ENCODE data around the gene ANKRD28.

The ANKRD28 gene

DNA sequence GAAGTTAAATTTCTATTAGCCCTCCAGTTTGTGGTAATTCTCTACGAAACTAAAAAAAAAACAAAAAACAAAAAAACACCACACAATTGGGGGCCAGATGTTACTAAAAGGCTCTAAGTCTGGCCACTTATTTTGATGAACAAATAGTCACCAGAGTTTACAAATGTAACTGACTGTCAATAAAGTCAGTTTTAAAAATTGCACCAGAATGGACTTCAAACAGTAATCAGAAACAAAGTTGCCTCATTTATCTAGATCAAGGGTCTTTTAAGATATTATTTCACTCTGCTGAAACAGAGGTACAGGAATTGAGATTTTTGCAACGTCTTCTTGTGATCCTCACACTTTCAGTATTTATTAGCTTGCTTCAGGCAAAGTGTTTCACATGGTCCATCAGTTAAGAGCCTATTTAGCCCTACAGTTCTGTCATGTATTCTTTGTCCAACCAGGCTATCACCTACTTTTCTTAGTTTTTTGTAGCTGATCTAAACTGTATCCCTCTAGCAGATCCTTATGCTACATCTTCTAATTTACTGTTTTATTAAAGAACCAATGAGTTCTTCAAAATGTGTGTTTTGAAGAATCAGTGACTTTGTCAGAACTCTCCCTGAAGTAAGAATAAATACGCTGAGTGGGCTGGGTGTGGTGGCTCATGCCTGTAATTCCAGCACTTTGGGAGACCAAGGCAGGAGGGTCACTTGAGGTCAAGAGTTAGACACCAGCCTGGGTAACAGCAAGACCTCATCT, 74.7 kb downstream of the ANKRD28 start:
- DNase-seq: no peak

DNA sequence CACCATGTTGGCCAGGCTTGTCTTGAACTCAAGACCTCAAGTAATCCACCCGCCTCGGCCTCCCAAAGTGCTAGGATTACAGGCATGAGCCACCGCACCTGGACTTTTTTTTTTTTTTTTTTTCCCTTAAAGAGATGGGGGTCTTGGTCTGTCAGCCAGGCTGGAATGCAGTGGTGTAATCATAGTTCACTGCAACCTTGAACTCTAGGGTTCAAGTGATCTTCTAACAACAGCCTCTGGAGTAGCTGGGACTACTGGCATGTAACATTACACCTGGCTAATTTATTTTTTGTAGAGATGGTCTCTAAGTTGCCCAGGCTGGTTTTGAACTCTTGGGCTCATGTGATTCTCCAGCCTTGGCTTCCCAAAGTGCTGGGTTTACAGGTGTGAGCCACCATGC, 81.6 kb downstream of the ANKRD28 start:
- DNase-seq: no peak

- DNase-seq: no peak
Measured at GRCh38 chr3:15714448-15714847, 83.3 kb downstream of the ANKRD28 start.

- DNase-seq: no peak
Measured at GRCh38 chr3:15713364-15713763, 84.4 kb downstream of the ANKRD28 start.

DNA sequence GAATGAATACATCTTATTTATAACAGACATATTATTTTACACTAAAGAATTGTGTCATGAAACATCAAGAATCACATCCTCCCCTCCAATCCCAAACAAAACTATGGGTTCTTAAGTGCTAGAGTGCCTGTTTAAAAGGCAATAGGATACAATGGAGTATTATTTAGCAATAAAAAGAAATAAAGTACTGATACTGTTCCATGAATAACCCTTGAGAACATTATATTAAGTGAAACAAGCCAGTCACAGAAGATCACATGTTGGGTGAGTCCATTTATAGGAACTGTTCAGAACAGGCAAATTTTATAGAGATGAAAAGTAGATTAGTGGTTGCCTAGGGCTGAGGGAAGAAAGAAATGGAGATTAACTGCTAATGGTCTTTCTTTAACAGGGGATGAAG, 86.5 kb downstream of the ANKRD28 start:
- no peak for DNase-seq

GRCh38 chr3:15708882-15709677, 88.7 kb downstream of the ANKRD28 start:
- no peak for DNase-seq

GRCh38 chr3:15707779-15708178, 90.0 kb downstream of the ANKRD28 start:
- DNase-seq: no peak

- DNase-seq: no peak
Measured at GRCh38 chr3:15703346-15703745, 94.4 kb downstream of the ANKRD28 start.

DNA sequence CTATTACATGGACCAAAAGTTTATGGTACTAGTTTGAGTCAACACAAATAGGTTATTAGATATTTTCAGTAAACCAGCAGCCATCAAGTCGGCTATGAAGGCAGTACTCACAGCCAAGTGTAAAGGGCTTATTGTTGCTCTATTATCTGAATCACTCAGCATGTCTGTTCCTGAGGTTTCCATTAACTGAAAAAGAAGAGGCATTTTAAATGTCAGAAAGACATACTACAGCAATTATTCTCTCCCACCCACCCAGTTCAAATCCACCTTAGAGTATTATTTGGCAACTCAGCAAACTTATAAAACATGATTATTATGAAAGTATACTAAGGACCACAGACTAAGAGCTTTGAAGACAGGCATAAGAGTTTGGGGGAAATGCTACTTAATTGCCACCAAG, 103.2 kb downstream of the ANKRD28 start:
- DNase-seq: no peak

DNA sequence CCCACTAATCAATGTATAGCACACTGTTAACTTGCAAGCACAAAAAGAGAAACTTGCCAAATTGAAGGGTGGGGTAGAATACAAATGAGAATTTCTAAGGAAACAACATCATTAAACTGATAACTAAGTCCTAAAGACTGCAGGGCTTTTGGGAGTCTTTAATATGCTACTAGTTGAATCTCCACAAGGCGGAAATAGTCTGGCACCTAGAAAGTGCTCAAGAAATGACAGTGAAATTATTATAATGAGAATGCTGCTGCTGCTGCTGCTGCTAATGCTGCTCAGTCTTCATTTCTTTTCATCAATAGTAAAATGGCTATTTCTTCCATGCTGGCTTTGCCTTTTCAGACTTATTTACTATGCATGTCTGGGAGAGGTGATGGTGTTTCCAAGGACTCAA, 104.4 kb downstream of the ANKRD28 start:
- DNase-seq: no peak

DNA sequence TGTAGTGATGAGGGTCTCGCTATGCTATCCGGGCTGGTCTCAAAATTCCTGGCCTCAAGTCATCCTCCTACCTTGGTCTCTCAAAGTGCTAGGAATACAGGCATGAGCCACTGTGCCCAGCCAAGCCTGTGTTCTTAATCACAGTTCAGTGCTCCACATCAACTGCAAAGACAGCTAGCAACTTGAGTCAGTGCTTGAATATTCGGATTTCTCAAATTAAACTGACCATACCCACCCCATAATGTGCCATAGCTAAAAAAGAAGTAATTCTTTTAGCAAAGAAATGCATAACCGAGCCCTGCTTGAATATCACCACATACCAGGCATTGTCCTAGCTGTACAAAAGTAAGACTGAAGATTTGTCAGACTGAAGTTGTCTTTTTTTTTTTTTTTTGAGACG, 107.0 kb downstream of the ANKRD28 start:
- DNase-seq: no peak

- DNase-seq: no peak
Measured at GRCh38 chr3:15690230-15690629, 107.5 kb downstream of the ANKRD28 start.

- no peak for DNase-seq
Measured at GRCh38 chr3:15685927-15686326, 111.9 kb downstream of the ANKRD28 start.

DNA sequence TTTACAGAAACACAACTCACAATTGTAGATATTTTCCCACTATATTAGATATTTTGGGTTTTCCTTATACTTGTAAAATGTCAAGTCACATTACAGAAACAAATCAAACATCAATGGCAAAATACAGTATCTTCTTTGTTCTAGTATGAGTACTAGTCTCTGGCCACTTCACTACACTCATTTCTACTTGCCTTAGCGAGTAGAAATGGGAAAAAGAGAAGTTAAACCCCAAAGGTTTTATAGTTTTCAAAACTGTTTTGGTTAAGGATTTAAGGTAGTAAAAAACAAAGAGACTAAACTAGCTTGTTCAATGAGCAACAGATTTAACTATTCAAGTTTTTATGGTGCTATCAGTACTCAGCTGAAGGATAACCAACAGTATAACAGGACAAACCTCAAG, 114.5 kb downstream of the ANKRD28 start:
- DNase-seq: no peak

GRCh38 chr3:15682561-15683185, 115.1 kb downstream of the ANKRD28 start:
- no peak for DNase-seq

GRCh38 chr3:15681668-15682067, 116.1 kb downstream of the ANKRD28 start:
- DNase-seq: no peak

DNA sequence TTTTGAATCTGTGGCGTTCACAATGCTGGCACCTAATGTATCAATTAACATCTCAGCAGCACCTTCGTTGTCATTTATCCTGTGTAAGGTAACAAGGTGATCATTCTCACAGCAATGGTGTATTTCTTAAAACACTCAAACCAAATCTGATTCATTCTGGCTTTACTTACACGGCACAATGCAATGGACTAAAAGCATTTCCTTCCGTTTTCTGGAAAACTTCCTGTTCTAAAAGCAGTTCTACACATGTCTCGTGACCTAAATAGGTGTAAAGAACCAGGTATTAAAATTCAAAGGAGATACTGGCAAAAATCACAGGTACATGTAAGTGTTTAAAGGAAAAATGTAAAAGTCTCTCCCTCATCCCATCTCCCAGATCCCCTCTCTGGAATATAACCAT, 118.5 kb downstream of the ANKRD28 start:
- DNase-seq: no peak

- no peak for DNase-seq
Measured at GRCh38 chr3:15676259-15676658, 121.5 kb downstream of the ANKRD28 start.

GRCh38 chr3:15673536-15673935, 124.2 kb downstream of the ANKRD28 start:
- DNase-seq: no peak

DNA sequence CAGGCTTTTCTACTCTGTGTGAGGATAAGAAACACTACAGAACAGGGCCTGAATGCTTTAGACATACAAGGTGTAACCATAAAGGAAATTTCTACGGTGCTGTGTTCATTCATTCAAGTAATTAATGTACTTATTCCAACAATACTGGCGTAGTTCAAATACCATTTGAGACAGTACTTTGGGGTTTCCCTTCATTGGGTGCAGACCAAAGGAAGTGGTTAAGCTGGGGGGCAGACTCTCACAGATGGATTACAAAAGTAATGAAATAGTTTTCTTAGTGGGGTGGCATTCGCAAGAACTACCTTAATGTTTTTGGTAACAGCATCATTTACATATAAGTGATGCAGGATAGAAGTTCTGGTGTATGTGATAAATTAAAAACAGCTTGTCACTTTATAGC, 130.3 kb downstream of the ANKRD28 start:
- no peak for DNase-seq

DNA sequence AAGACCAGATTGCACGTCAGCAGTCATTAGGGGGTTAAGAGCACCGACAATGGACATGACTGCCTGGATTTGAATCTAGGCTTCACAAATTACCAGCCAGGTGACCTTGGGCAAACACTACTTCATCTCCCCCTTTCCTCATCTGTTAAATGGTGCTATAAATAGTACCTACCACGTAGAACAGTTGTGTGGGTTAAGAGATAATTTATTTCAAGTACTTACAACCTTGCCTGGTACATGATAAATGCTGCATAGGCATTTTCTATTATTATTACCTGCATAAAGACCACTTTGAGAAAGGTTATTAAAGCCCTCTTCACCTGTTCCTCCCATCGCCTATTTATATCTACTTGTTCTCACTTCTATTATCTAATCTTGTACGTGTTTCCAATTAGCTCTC, 131.5 kb downstream of the ANKRD28 start:
- no peak for DNase-seq

GRCh38 chr3:15665510-15666150, 132.1 kb downstream of the ANKRD28 start:
- no peak for DNase-seq

GRCh38 chr3:15664144-15664543, 133.6 kb downstream of the ANKRD28 start:
- DNase-seq: no peak

All from DMS 273 treated with DMSO at 0.1 percent for 48 hours (cell line).